HEK293 (cell line): Measurements from ENCODE around the gene YPEL1.

Source experiments
- CTCF ChIA-PET: fragments of 350-600 bp; formaldehyde crosslinking; extraction: SDS; loops from one replicate; lab custom pipeline; 2021; ENCODE audit warnings: antibody characterized with exemption; lab: Yijun Ruan, JAX
- POLR2A ChIA-PET: fragments of 300-600 bp; formaldehyde crosslinking; extraction: SDS; loops from one replicate; lab custom pipeline; 2020; ENCODE audit warnings: antibody characterized with exemption, inconsistent platforms; lab: Yijun Ruan, JAX
- H3K27ac ChIP-seq: fragments of 200-500 bp; sonication (Bioruptor generic); 2 replicates; pipeline ENCODE4 v1.5.1; 2014; ENCODE audit warnings: low read depth, low read length, control low read depth, inconsistent platforms; ENCODE audit errors: extremely low read depth
- H3K36me3 ChIP-seq, 2 experiments: fragments of 200-500 bp in 1 of 2; sonication (Bioruptor generic) in 1 of 2; 1 replicate in 1 of 2; 2 replicates in 1 of 2; pipeline ENCODE4 v1.5.1; 2014 to 2017; ENCODE audit warnings: inconsistent platforms in 2 of 2, low read length in 2 of 2; ENCODE audit not compliant: control insufficient read depth in 2 of 2, insufficient read depth in 1 of 2
- H3K4me1 ChIP-seq: fragments of 200-500 bp; sonication (Bioruptor generic); 2 replicates; pipeline ENCODE4 v1.5.1; 2014; ENCODE audit warnings: mild to moderate bottlenecking, low read length, inconsistent platforms; ENCODE audit not compliant: control insufficient read depth, insufficient read depth
- H3K4me3 ChIP-seq: 2 replicates; pipeline ENCODE4 v1.5.1; 2011; ENCODE audit warnings: low read depth, mild to moderate bottlenecking, control low read depth, low read length, moderate library complexity
- H3K9me3 ChIP-seq: fragments of 200-500 bp; sonication (Bioruptor generic); 2 replicates; pipeline ENCODE4 v1.5.1; 2014; ENCODE audit warnings: low read depth, low read length, inconsistent platforms; ENCODE audit not compliant: control insufficient read depth, insufficient read depth
- FEZF1 ChIP-seq: fragments of 450-650 bp; formaldehyde crosslinking; IDR thresholded peaks from 2 replicates; pipeline ENCODE4 v1.5.1; 2016; ENCODE audit warnings: missing biosample characterization, missing genetic modification characterization
- GLI4 ChIP-seq: fragments of 450-650 bp; formaldehyde crosslinking; IDR thresholded peaks from 2 replicates; pipeline ENCODE4 v1.5.1; 2016; ENCODE audit warnings: missing biosample characterization, missing genetic modification characterization
- PRDM4 ChIP-seq: fragments of 450-650 bp; formaldehyde crosslinking; IDR thresholded peaks from 2 replicates; pipeline ENCODE4 v1.5.1; 2017; ENCODE audit warnings: missing biosample characterization, missing genetic modification characterization
- PRDM6 ChIP-seq: fragments of 450-650 bp; formaldehyde crosslinking; IDR thresholded peaks from 2 replicates; pipeline ENCODE4 v1.5.1; 2017; ENCODE audit warnings: missing biosample characterization, missing genetic modification characterization
- TSHZ1 ChIP-seq: fragments of 450-650 bp; formaldehyde crosslinking; IDR thresholded peaks from 2 replicates; pipeline ENCODE4 v1.5.1; 2016; ENCODE audit warnings: missing biosample characterization, missing genetic modification characterization, borderline replicate concordance
- ZBTB17 ChIP-seq: fragments of 450-650 bp; formaldehyde crosslinking; IDR thresholded peaks from 2 replicates; pipeline ENCODE4 v1.5.1; 2016; ENCODE audit warnings: missing biosample characterization, missing genetic modification characterization
- ZBTB21 ChIP-seq: fragments of 450-650 bp; formaldehyde crosslinking; IDR thresholded peaks from 2 replicates; pipeline ENCODE4 v1.5.1; 2017; ENCODE audit warnings: missing biosample characterization, missing genetic modification characterization
- ZNF138 ChIP-seq: fragments of 450-650 bp; formaldehyde crosslinking; IDR thresholded peaks from 2 replicates; pipeline ENCODE4 v1.5.1; 2016; ENCODE audit warnings: missing biosample characterization, missing genetic modification characterization, borderline replicate concordance
- ZNF202 ChIP-seq: fragments of 450-650 bp; formaldehyde crosslinking; IDR thresholded peaks from 2 replicates; pipeline ENCODE4 v1.5.1; 2016; ENCODE audit warnings: missing biosample characterization, missing genetic modification characterization, borderline replicate concordance
- ZNF510 ChIP-seq: fragments of 450-650 bp; formaldehyde crosslinking; IDR thresholded peaks from 2 replicates; pipeline ENCODE4 v1.5.1; 2018; ENCODE audit warnings: mild to moderate bottlenecking, missing genetic modification characterization, missing biosample characterization; ENCODE audit not compliant: insufficient replicate concordance
- ZNF610 ChIP-seq: fragments of 450-650 bp; formaldehyde crosslinking; IDR thresholded peaks from 2 replicates; pipeline ENCODE4 v1.5.1; 2016; ENCODE audit warnings: missing biosample characterization, missing genetic modification characterization, borderline replicate concordance
- ZNF76 ChIP-seq: fragments of 450-650 bp; formaldehyde crosslinking; IDR thresholded peaks from 2 replicates; pipeline ENCODE4; 2016; ENCODE audit warnings: low read depth, missing biosample characterization, missing genetic modification characterization, borderline replicate concordance
- ZNF777 ChIP-seq: fragments of 450-650 bp; formaldehyde crosslinking; IDR thresholded peaks from 2 replicates; pipeline ENCODE4 v1.5.1; 2017; ENCODE audit warnings: missing biosample characterization, missing genetic modification characterization, borderline replicate concordance
- TF ChIP-seq, protein P1 (sequence below): fragments of 450-650 bp; formaldehyde crosslinking; IDR thresholded peaks from 2 replicates; pipeline ENCODE4 v1.5.1; 2016; ENCODE audit warnings: missing biosample characterization, missing genetic modification characterization
- TF ChIP-seq, protein P2 (sequence below): fragments of 450-650 bp; formaldehyde crosslinking; IDR thresholded peaks from 2 replicates; pipeline ENCODE4 v1.5.1; 2016; ENCODE audit warnings: missing biosample characterization, missing genetic modification characterization

Gene YPEL1

GRCh38 chr22:21686634-21687393 is 48.8 kb downstream of the YPEL1 start:
- no peak overlapping the region for H3K4me3 ChIP-seq
- ChIA-PET POLR2A (no interaction called here), CTCF (interaction anchor here (0.5 kb wide), 1 partner anchor 773 kb away, joined by 3 read pairs; no protein-coding TSS in a partner anchor)
- no peaks in the 10 kb centered on the region for H3K9me3 ChIP-seq
- no peak overlapping the region for H3K27ac ChIP-seq
- TF ChIP-seq ZBTB21 (tag by site-specific recombination), result no peak
- no peak for TF ChIP-seq ZNF510 (tag by site-specific recombination)
- TF ChIP-seq, protein P1, sequence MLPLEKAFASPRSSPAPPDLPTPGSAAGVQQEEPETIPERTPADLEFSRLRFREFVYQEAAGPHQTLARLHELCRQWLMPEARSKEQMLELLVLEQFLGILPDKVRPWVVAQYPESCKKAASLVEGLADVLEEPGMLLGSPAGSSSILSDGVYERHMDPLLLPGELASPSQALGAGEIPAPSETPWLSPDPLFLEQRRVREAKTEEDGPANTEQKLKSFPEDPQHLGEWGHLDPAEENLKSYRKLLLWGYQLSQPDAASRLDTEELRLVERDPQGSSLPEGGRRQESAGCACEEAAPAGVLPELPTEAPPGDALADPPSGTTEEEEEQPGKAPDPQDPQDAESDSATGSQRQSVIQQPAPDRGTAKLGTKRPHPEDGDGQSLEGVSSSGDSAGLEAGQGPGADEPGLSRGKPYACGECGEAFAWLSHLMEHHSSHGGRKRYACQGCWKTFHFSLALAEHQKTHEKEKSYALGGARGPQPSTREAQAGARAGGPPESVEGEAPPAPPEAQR (tag by site-specific recombination), result no peak
- no peak for TF ChIP-seq TSHZ1 (tag by site-specific recombination)
- TF ChIP-seq GLI4 (tag by site-specific recombination), result no peak
- TF ChIP-seq FEZF1 (tag by site-specific recombination), result no peak
- TF ChIP-seq ZNF76, result no peak
- TF ChIP-seq ZNF138 (tag by site-specific recombination), result no peak
- no peak for TF ChIP-seq PRDM6
- TF ChIP-seq ZBTB17 (tag by site-specific recombination), result no peak
- TF ChIP-seq ZNF202 (tag by site-specific recombination), result no peak
- TF ChIP-seq PRDM4 (tag by site-specific recombination), result no peak
- no peaks in the 10 kb centered on the region for H3K4me1 ChIP-seq
- peaks cover 0 to 81% of the 10 kb centered on the region in 2 experiments; a peak in 2 of 3 replicates for H3K36me3 ChIP-seq

DNA sequence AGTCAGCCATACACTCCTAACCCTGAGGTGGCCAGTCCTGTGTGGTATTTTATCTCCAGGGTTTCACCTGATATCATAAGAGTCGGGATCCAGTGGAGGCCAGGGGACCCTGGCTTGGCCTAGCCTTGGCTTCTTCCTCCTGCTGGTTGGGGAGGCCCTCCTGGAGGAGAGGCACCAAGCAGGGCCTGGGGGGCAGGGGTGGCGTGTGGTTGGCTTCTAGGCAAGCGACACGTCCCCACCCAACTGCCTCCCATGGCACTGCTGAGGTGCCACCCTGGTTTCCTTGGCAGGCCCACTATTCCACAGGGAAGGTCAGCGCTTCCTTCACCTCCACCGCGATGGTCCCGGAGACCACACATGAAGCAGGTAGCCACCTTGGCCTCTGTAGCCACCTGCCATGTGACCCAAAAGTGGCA is 49.4 kb downstream of the YPEL1 start:
- CTCF ChIA-PET, result interaction anchor here (0.5 kb wide), 1 partner anchor 773 kb away, joined by 3 read pairs; no protein-coding TSS in a partner anchor
- Histone ChIP-seq H3K27ac (no peak overlapping the region), H3K36me3 (peaks cover 0 to 84% of the 10 kb centered on the region in 2 experiments; a peak in 2 of 3 replicates), H3K4me3 (no peak overlapping the region), H3K4me1 (no peaks in the 10 kb centered on the region), H3K9me3 (no peaks in the 10 kb centered on the region)
- POLR2A ChIA-PET, result no interaction called here
- no peak for TF ChIP-seq ZNF610 (tag by site-specific recombination)
- TF ChIP-seq, protein P2, sequence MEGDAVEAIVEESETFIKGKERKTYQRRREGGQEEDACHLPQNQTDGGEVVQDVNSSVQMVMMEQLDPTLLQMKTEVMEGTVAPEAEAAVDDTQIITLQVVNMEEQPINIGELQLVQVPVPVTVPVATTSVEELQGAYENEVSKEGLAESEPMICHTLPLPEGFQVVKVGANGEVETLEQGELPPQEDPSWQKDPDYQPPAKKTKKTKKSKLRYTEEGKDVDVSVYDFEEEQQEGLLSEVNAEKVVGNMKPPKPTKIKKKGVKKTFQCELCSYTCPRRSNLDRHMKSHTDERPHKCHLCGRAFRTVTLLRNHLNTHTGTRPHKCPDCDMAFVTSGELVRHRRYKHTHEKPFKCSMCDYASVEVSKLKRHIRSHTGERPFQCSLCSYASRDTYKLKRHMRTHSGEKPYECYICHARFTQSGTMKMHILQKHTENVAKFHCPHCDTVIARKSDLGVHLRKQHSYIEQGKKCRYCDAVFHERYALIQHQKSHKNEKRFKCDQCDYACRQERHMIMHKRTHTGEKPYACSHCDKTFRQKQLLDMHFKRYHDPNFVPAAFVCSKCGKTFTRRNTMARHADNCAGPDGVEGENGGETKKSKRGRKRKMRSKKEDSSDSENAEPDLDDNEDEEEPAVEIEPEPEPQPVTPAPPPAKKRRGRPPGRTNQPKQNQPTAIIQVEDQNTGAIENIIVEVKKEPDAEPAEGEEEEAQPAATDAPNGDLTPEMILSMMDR (tag by site-specific recombination), result no peak
- TF ChIP-seq ZNF777 (tag by site-specific recombination), result no peak
